ENCODE data around the gene ERMN. TPM values are rescaled to one million over a fixed set of nuclear protein-coding genes. Genes with fewer than 3 reads are reported as not detected.

Gene ERMN, protein sequence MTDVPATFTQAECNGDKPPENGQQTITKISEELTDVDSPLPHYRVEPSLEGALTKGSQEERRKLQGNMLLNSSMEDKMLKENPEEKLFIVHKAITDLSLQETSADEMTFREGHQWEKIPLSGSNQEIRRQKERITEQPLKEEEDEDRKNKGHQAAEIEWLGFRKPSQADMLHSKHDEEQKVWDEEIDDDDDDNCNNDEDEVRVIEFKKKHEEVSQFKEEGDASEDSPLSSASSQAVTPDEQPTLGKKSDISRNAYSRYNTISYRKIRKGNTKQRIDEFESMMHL
- polyA plus RNA-seq (2012; ENCODE audit: insufficient read length, low read depth) = not detected

DNA sequence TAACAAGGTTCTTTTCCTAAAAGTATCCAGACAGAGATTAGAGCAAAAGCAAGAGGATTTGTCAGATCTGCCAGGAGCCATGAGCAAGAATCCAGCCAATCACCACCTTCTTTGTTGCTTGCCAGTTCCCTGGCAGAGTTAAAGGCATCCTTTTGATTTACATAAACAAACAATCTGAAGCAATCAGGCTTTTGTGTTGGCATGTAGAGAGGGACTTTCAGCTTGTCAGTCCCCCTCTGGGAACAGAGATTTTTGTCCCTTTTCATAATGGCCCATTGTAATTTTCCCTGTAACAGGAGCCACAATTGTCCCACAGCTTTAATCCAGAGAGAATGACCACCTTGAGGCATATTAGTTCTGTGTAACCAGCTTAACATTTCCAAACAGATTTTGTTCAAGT lies at the start of gene ERMN:
Gene ERMN (minus strand): TSS at position 39 of the 400 bp plus-strand sequence. CDS start 182 bp downstream, outside the sequence.
- TF ChIP-seq, protein P1, sequence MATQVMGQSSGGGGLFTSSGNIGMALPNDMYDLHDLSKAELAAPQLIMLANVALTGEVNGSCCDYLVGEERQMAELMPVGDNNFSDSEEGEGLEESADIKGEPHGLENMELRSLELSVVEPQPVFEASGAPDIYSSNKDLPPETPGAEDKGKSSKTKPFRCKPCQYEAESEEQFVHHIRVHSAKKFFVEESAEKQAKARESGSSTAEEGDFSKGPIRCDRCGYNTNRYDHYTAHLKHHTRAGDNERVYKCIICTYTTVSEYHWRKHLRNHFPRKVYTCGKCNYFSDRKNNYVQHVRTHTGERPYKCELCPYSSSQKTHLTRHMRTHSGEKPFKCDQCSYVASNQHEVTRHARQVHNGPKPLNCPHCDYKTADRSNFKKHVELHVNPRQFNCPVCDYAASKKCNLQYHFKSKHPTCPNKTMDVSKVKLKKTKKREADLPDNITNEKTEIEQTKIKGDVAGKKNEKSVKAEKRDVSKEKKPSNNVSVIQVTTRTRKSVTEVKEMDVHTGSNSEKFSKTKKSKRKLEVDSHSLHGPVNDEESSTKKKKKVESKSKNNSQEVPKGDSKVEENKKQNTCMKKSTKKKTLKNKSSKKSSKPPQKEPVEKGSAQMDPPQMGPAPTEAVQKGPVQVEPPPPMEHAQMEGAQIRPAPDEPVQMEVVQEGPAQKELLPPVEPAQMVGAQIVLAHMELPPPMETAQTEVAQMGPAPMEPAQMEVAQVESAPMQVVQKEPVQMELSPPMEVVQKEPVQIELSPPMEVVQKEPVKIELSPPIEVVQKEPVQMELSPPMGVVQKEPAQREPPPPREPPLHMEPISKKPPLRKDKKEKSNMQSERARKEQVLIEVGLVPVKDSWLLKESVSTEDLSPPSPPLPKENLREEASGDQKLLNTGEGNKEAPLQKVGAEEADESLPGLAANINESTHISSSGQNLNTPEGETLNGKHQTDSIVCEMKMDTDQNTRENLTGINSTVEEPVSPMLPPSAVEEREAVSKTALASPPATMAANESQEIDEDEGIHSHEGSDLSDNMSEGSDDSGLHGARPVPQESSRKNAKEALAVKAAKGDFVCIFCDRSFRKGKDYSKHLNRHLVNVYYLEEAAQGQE (IDR thresholded peaks at IDR 0.05; ENCODE audit: insufficient read depth in 1 of 2, low read depth in 2 of 2, low read length in 2 of 2) = no peak
- TF ChIP-seq TAF1 (IDR thresholded peaks at IDR 0.05; ENCODE audit: borderline replicate concordance, insufficient read depth, low read length) (no peak), SIN3A (IDR thresholded peaks at IDR 0.05; ENCODE audit: borderline replicate concordance, insufficient read depth, low read length) (no peak), POLR2AphosphoS5 (IDR thresholded peaks at IDR 0.05; ENCODE audit: low read depth, low read length) (no peak), FOXP2 (optimal IDR thresholded peaks at IDR 0.05; ENCODE audit: borderline replicate concordance, extremely low read depth, extremely low read length, insufficient read depth) (no peak)

DNA sequence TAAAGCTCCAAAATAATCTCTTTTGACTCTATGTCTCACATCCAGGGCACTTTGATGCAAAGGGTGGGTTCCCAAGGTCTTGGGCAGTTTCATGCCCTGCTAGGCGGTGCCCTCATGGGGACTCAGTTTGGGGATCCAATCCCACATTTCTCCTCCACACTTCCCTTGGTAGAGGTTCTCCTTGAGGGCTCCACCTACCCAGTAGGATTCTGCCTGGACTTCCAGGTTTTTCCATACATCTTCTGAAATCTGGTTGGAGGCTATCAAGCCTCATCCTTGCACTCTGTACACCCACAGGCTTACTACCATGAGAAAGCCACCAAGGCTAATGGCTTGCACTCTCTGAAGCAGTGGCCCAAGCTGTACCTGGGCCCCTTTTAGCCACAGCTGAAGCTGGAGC lies 49.8 kb upstream of the ERMN start:
- TF ChIP-seq SIN3A (IDR thresholded peaks at IDR 0.05; ENCODE audit: borderline replicate concordance, insufficient read depth, low read length) (no peak), FOXP2 (optimal IDR thresholded peaks at IDR 0.05; ENCODE audit: borderline replicate concordance, extremely low read depth, extremely low read length, insufficient read depth) (no peak), POLR2AphosphoS5 (IDR thresholded peaks at IDR 0.05; ENCODE audit: low read depth, low read length) (no peak), TAF1 (IDR thresholded peaks at IDR 0.05; ENCODE audit: borderline replicate concordance, insufficient read depth, low read length) (no peak)
- TF ChIP-seq, protein P1 (IDR thresholded peaks at IDR 0.05; ENCODE audit: insufficient read depth in 1 of 2, low read depth in 2 of 2, low read length in 2 of 2) = no peak

DNA sequence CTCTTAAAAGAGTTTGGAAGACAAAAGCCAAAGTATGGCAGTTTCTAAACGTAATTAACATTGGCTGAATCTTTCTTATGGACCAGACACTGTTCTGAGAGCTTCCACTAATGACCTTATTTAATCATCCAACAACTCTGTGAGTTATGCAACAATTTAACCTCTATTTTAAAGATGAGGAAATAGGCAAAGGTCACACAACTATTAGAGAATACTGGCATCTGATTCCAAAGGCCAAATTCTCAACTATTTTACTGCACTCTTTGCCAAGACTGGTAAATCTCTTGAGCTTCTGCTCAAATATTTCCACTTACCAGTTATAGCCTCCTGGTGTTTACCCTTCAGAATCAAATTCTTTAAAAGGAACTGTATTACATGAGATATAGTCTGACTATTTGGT lies 42.1 kb upstream of the ERMN start:
- TF ChIP-seq POLR2AphosphoS5 (IDR thresholded peaks at IDR 0.05; ENCODE audit: low read depth, low read length) = no peak
- TF ChIP-seq FOXP2 (optimal IDR thresholded peaks at IDR 0.05; ENCODE audit: borderline replicate concordance, extremely low read depth, extremely low read length, insufficient read depth) = no peak
- TF ChIP-seq, protein P1 (IDR thresholded peaks at IDR 0.05; ENCODE audit: insufficient read depth in 1 of 2, low read depth in 2 of 2, low read length in 2 of 2) = no peak
- TF ChIP-seq TAF1 (IDR thresholded peaks at IDR 0.05; ENCODE audit: borderline replicate concordance, insufficient read depth, low read length) = no peak
- TF ChIP-seq SIN3A (IDR thresholded peaks at IDR 0.05; ENCODE audit: borderline replicate concordance, insufficient read depth, low read length) = no peak

DNA sequence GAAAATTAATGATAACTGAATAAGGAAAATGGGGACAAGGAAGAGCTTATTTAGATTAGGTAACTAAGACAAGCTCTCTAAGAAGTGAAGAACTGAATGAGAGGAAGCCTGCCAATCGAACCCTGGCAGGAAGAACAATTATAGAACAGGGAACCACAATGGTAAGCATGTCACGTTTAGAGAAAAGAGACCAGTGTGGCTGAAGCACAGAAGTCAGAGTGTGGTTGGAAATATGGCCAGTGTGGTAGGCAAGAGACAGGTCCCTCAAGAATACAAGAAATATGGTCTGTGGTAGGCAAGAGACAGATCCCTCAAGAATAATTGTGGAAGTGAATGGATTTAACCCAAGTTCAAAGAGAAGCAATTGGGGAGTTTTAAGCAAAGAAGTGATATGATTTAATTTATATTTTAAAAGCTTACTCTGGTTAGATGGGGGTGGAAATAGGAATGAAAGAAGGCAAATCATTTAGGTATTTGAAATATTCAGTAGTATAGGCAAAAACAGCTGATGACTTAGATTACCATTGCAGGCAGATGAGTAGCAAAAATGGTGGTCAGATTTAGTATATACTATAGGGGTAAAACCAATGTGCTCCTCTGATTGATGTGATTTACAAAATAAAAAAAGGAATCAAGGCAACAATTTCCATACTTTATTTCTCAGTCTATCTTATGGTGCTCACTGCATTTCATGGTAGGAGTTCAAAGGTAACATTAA lies 38.8 kb upstream of the ERMN start:
- no peak for TF ChIP-seq FOXP2 (optimal IDR thresholded peaks at IDR 0.05; ENCODE audit: borderline replicate concordance, extremely low read depth, extremely low read length, insufficient read depth)
- no peak for TF ChIP-seq POLR2AphosphoS5 (IDR thresholded peaks at IDR 0.05; ENCODE audit: low read depth, low read length)
- TF ChIP-seq, protein P1 (IDR thresholded peaks at IDR 0.05; ENCODE audit: insufficient read depth in 1 of 2, low read depth in 2 of 2, low read length in 2 of 2) = no peak
- TF ChIP-seq SIN3A (IDR thresholded peaks at IDR 0.05; ENCODE audit: borderline replicate concordance, insufficient read depth, low read length) = no peak
- no peak for TF ChIP-seq TAF1 (IDR thresholded peaks at IDR 0.05; ENCODE audit: borderline replicate concordance, insufficient read depth, low read length)
